ENCODE results near the gene NCAPD3.
"Not testable (repeated sequence)": the region's sequence is repeated elsewhere in the genome, so short reads cannot be mapped to it uniquely, and the experiment has no call there.

The NCAPD3 gene

DNA sequence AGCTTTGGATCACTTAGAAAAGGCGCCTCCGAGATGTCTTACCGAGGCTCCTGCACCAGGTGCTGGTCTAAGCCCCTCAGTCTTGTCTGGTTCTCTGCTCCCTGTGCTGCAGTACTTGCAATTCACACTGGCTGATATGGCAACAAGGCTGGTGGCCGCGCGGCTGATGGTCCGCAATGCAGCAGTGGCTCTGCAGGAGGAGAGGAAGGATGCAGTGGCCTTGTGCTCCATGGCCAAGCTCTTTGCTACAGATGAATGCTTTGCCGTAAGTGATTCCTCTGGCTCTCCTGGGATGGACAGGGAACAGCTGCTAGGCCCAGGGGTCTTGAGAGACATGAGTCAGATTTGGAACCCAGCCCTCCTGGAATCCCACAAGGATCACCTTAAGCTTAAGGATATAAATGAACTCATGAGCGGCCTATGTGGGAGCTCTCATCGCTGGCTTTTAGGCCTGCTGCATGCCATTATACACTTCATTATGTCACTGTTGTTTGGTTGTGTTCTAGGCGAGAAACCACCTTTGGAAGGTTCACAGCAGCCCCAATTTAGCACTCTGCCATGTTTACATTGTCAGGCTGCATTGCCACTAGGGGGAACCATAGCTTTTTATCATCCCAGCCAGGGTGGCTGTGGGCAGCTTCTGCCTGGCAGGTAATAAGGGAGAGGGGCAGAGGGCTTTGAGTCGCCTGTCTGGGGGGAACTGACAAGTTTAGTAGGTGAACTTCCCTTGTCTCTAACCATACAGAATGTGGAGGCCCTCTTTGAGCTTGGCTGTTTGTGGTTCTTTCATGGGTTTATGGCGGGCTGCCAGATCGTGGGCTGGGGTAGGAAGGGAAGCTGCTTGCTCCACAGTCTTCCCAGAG lies 38.1 kb upstream of the NCAPD3 start:
- Histone ChIP-seq H3K4me1 (ENCODE audit: insufficient read depth, low read length) (no peaks in the 10 kb centered on the region), H3K9me3 (ENCODE audit: low read length) (no peaks in the 10 kb centered on the region), H3K4me3 (ENCODE audit: low read length) (no peak overlapping the region), H3K36me3 (ENCODE audit: insufficient read depth, low read length) (peaks cover 54% of the 10 kb centered on the region), H2AFZ (ENCODE audit: low read depth, low read length) (no peak overlapping the region), H3K27me3 (ENCODE audit: insufficient read depth, low read length) (no peaks in the 10 kb centered on the region)

GRCh38 chr11:134260983-134261382 lies 37.2 kb upstream of the NCAPD3 start:
- Histone ChIP-seq H3K36me3 (ENCODE audit: insufficient read depth, low read length) (peaks cover 55% of the 10 kb centered on the region), H3K4me3 (ENCODE audit: low read length) (no peak overlapping the region), H3K4me1 (ENCODE audit: insufficient read depth, low read length) (no peaks in the 10 kb centered on the region), H2AFZ (ENCODE audit: low read depth, low read length) (no peak overlapping the region), H3K27me3 (ENCODE audit: insufficient read depth, low read length) (no peaks in the 10 kb centered on the region), H3K9me3 (ENCODE audit: low read length) (no peaks in the 10 kb centered on the region)

- no peaks in the 10 kb centered on the region for H3K27me3 ChIP-seq (ENCODE audit: insufficient read depth, low read length)
- no peak overlapping the region for H3K4me3 ChIP-seq (ENCODE audit: low read length)
- H2AFZ ChIP-seq (ENCODE audit: low read depth, low read length) = no peak overlapping the region
- H3K36me3 ChIP-seq (ENCODE audit: insufficient read depth, low read length) = peaks cover 55% of the 10 kb centered on the region
- H3K9me3 ChIP-seq (ENCODE audit: low read length) = no peaks in the 10 kb centered on the region
- no peaks in the 10 kb centered on the region for H3K4me1 ChIP-seq (ENCODE audit: insufficient read depth, low read length)
These were observed 36.7 kb upstream of the NCAPD3 start for GRCh38 chr11:134260503-134260902.

DNA sequence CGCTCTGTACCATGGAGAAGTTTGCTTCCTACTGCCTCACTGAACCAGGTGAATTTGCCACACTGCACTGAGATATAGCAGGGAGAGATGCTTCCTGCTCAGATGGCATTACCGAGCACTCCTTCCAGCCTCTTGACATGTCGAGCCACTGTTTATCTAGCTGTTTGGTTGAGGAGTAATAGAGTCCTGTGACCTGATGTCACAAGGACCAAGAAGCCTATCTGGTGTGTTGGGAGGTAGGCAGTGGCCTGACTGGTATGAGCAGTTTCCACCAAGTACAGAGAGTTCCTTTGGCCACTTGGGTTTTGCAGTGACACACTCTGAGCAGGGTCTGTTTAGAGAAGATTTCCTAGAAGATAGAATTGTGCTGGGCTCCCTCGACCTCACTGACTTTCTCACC lies 34.8 kb upstream of the NCAPD3 start:
- Histone ChIP-seq H3K4me3 (ENCODE audit: low read length) (no peak overlapping the region), H3K27me3 (ENCODE audit: insufficient read depth, low read length) (no peaks in the 10 kb centered on the region), H3K36me3 (ENCODE audit: insufficient read depth, low read length) (peaks cover 51% of the 10 kb centered on the region), H3K9me3 (ENCODE audit: low read length) (no peaks in the 10 kb centered on the region), H2AFZ (ENCODE audit: low read depth, low read length) (no peak overlapping the region), H3K4me1 (ENCODE audit: insufficient read depth, low read length) (peaks cover 7% of the 10 kb centered on the region)

GRCh38 chr11:134257101-134257500 lies 33.3 kb upstream of the NCAPD3 start:
- Histone ChIP-seq H3K4me1 (ENCODE audit: insufficient read depth, low read length) (peaks cover 12% of the 10 kb centered on the region), H2AFZ (ENCODE audit: low read depth, low read length) (no peak overlapping the region), H3K9me3 (ENCODE audit: low read length) (no peaks in the 10 kb centered on the region), H3K27me3 (ENCODE audit: insufficient read depth, low read length) (no peaks in the 10 kb centered on the region), H3K36me3 (ENCODE audit: insufficient read depth, low read length) (peaks cover 36% of the 10 kb centered on the region), H3K4me3 (ENCODE audit: low read length) (no peak overlapping the region)

DNA sequence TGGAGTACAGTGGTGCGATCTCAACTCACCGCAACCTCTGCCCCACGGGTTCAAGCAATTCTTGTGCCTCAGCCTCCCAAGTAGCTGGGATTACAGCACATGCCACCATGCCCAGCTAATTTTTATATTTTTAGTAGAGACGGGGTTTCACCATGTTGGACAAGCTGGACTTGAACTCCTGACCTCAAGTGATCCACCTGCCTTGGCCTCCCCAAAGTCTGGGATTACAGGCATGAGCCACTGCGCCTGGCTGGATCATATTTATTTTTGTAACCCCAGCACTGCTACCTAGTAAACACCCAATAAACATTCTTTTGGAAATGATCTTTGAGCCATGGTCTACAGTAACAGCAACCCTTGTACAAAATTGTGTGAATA lies 31.4 kb upstream of the NCAPD3 start:
- peaks cover 17% of the 10 kb centered on the region for H3K4me1 ChIP-seq (ENCODE audit: insufficient read depth, low read length)
- not testable (repeated sequence) for H2AFZ ChIP-seq (ENCODE audit: low read depth, low read length); H3K9me3 ChIP-seq (ENCODE audit: low read length); H3K4me3 ChIP-seq (ENCODE audit: low read length); H3K27me3 ChIP-seq (ENCODE audit: insufficient read depth, low read length)
- H3K36me3 ChIP-seq (ENCODE audit: insufficient read depth, low read length) = peaks cover 33% of the 10 kb centered on the region

DNA sequence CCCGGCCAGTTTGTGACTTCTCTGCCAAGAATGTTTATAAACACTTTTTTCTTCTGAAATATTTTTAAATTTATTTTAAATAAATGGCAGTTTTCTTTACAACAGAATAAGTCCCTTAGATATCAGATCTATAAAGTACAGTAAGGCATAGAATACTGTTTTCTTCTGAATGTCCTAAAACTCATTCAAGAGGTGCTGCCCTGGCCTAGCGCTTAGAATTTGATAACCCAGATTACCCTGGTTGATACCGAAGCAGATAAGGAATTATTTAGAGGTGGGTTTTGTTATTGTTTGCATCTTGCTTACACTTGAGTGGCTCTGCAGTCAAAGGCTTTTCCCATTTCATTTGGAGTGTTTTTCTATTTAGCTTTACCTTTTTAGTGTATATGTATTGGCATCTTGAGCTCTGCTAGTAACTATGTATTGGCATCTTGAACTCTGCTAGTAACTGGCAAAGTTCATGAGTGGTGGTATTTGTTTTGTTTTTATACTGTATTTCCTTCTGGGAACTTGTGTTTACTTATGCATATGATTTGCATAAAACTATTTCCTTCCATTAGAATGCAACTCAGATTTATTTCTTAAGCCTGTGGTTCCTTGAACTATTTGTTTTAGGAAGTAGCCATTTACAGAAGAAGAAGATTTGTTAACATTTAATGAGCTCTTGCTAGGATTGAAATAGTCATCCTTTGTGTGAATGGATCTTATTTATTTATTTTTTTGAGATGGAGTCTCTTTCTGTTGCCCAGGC lies 30.8 kb upstream of the NCAPD3 start:
- Histone ChIP-seq H3K36me3 (ENCODE audit: insufficient read depth, low read length) (peaks cover 34% of the 10 kb centered on the region), H3K4me1 (ENCODE audit: insufficient read depth, low read length) (peaks cover 17% of the 10 kb centered on the region)

GRCh38 chr11:134253188-134253993 lies 29.6 kb upstream of the NCAPD3 start, which contains the start of the genes ACAD8 and THYN1:
ACAD8 (plus strand) TSS chr11:134253568; CDS start chr11:134253601, 33 bp downstream.
THYN1 (minus strand) TSS chr11:134253352; CDS start chr11:134252882, 470 bp downstream.
- peak within 1 kb of the TSS; percentile 79 for H2AFZ ChIP-seq (ENCODE audit: low read depth, low read length)
- H3K36me3 ChIP-seq (ENCODE audit: insufficient read depth, low read length) = peaks cover 32% of the 10 kb centered on the region
- H3K9me3 ChIP-seq (ENCODE audit: low read length) = no peaks in the 10 kb centered on the region
- H3K4me1 ChIP-seq (ENCODE audit: insufficient read depth, low read length) = peaks cover 17% of the 10 kb centered on the region
- H3K4me3 ChIP-seq (ENCODE audit: low read length) = peak within 1 kb of the TSS; percentile 85
- no peaks in the 10 kb centered on the region for H3K27me3 ChIP-seq (ENCODE audit: insufficient read depth, low read length)

More for the DNA sequence above, 30.8 kb upstream of the NCAPD3 start:
- H2AFZ ChIP-seq (ENCODE audit: low read depth, low read length) = no peak overlapping the region
- no peaks in the 10 kb centered on the region for H3K27me3 ChIP-seq (ENCODE audit: insufficient read depth, low read length)
- H3K9me3 ChIP-seq (ENCODE audit: low read length) = no peaks in the 10 kb centered on the region
- peak overlapping the region; percentile 85 for H3K4me3 ChIP-seq (ENCODE audit: low read length)

GRCh38 chr11:134252346-134253187 lies 28.8 kb upstream of the NCAPD3 start:
- H2AFZ ChIP-seq (ENCODE audit: low read depth, low read length) = peak overlapping the region; percentile 79
- H3K36me3 ChIP-seq (ENCODE audit: insufficient read depth, low read length) = peaks cover 34% of the 10 kb centered on the region
- H3K4me3 ChIP-seq (ENCODE audit: low read length) = peak overlapping the region; percentile 85
- peaks cover 17% of the 10 kb centered on the region for H3K4me1 ChIP-seq (ENCODE audit: insufficient read depth, low read length)
- no peaks in the 10 kb centered on the region for H3K9me3 ChIP-seq (ENCODE audit: low read length)
- H3K27me3 ChIP-seq (ENCODE audit: insufficient read depth, low read length) = no peaks in the 10 kb centered on the region

DNA sequence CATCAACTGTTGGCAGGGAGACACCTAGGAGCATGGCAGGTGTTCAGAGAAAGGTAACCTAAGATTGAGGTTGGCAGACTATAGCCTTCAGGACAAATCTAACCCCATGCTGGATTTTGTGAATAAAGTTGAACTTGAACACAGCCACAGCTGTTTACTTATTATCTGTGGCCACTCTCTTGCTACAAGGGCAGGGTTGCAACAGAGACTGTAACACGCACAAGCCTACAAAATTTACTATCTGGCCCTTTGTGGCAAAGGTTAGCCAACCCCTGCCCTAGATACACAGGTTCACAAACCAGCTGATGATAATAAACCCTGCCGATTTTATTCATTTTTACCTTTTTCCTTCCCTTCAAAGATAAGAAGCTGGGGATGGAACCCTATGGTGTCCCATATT lies 26.9 kb upstream of the NCAPD3 start:
- Histone ChIP-seq H3K9me3 (ENCODE audit: low read length) (no peaks in the 10 kb centered on the region), H3K27me3 (ENCODE audit: insufficient read depth, low read length) (no peaks in the 10 kb centered on the region), H3K36me3 (ENCODE audit: insufficient read depth, low read length) (peaks cover 48% of the 10 kb centered on the region), H3K4me3 (ENCODE audit: low read length) (no peak overlapping the region), H3K4me1 (ENCODE audit: insufficient read depth, low read length) (peaks cover 17% of the 10 kb centered on the region), H2AFZ (ENCODE audit: low read depth, low read length) (no peak overlapping the region)

GRCh38 chr11:134250246-134250645 lies 26.5 kb upstream of the NCAPD3 start:
- peaks cover 48% of the 10 kb centered on the region for H3K36me3 ChIP-seq (ENCODE audit: insufficient read depth, low read length)
- H3K4me3 ChIP-seq (ENCODE audit: low read length) = no peak overlapping the region
- no peaks in the 10 kb centered on the region for H3K27me3 ChIP-seq (ENCODE audit: insufficient read depth, low read length)
- H3K4me1 ChIP-seq (ENCODE audit: insufficient read depth, low read length) = peaks cover 17% of the 10 kb centered on the region
- H2AFZ ChIP-seq (ENCODE audit: low read depth, low read length) = no peak overlapping the region
- H3K9me3 ChIP-seq (ENCODE audit: low read length) = no peaks in the 10 kb centered on the region

- Histone ChIP-seq H3K4me1 (ENCODE audit: insufficient read depth, low read length) (peaks cover 11% of the 10 kb centered on the region), H3K36me3 (ENCODE audit: insufficient read depth, low read length) (peaks cover 57% of the 10 kb centered on the region), H3K4me3 (ENCODE audit: low read length) (no peak overlapping the region), H2AFZ (ENCODE audit: low read depth, low read length) (no peak overlapping the region), H3K27me3 (ENCODE audit: insufficient read depth, low read length) (no peaks in the 10 kb centered on the region), H3K9me3 (ENCODE audit: low read length) (no peaks in the 10 kb centered on the region)
These were observed 25.2 kb upstream of the NCAPD3 start for GRCh38 chr11:134248910-134249480.

All from neuron (in vitro differentiated cells).